HL-60 (cell line): Measurements from ENCODE around the gene TBXT.
"Not testable (repeated sequence)": the region's sequence is repeated elsewhere in the genome, so short reads cannot be mapped to it uniquely, and the experiment has no call there.

Experiments used
- CTCF ChIP-seq: IDR thresholded peaks from one replicate; pipeline ENCODE4 v1.5.1; 2011; ENCODE audit warnings: low read length, control low read depth, inconsistent platforms; ENCODE audit not compliant: insufficient read depth
- GABPA ChIP-seq: IDR thresholded peaks from 2 replicates; pipeline ENCODE4 v1.6.1; 2012; ENCODE audit warnings: low read depth
- POLR2AphosphoS5 ChIP-seq: IDR thresholded peaks from 2 replicates; pipeline ENCODE4 v1.6.1; 2012; ENCODE audit warnings: low read depth
- REST ChIP-seq: IDR thresholded peaks from 2 replicates; pipeline ENCODE4 v1.6.1; 2012; ENCODE audit warnings: low read depth; ENCODE audit not compliant: insufficient replicate concordance

- TF ChIP-seq CTCF, POLR2AphosphoS5, GABPA, REST: not testable (repeated sequence)
Measured at GRCh38 chr6:166175093-166175492, 7.4 kb upstream of the TBXT start.
